NK-92 treated with Interleukin-12 subunit alpha and Interleukin-12 subunit beta, amount 100 ng/mL, for 24 hours (cell line): ENCODE results near the gene FBN3.
"Not testable (repeated sequence)": the region's sequence is repeated elsewhere in the genome, so short reads cannot be mapped to it uniquely, and the experiment has no call there.

ENCODE experiments used
- DNase-seq: peaks from one replicate; lab custom pipeline; 2025; lab: John Stamatoyannopoulos, UW

The FBN3 gene

GRCh38 chr19:8056533-8056932 lies 92.9 kb downstream of the FBN3 start:
- DNase-seq = no peak

GRCh38 chr19:8054169-8054568 lies 95.2 kb downstream of the FBN3 start:
- DNase-seq = no peak

GRCh38 chr19:8052464-8052859 lies 96.9 kb downstream of the FBN3 start, which contains the start of gene CCL25:
Gene CCL25 (plus strand): TSS chr19:8052760. CDS start chr19:8053050, 290 bp downstream.
- DNase-seq = no peak

GRCh38 chr19:8050274-8051096 lies 98.9 kb downstream of the FBN3 start:
- DNase-seq = no peak

GRCh38 chr19:8046569-8047165 lies 102.7 kb downstream of the FBN3 start:
- DNase-seq = no peak

- DNase-seq = no peak
Observed at GRCh38 chr19:8045872-8046568, 103.4 kb downstream of the FBN3 start.

- no peak for DNase-seq
Observed at GRCh38 chr19:8044018-8044417, 105.4 kb downstream of the FBN3 start.

- no peak for DNase-seq
Observed at GRCh38 chr19:8042900-8043299, 106.5 kb downstream of the FBN3 start.

- no peak for DNase-seq
Observed at GRCh38 chr19:8041531-8041931, 107.9 kb downstream of the FBN3 start.

- no peak for DNase-seq
Observed at GRCh38 chr19:8039231-8039630, 110.2 kb downstream of the FBN3 start.

- no peak for DNase-seq
Observed at GRCh38 chr19:8038815-8039214, 110.6 kb downstream of the FBN3 start.

GRCh38 chr19:8036434-8037099 lies 112.8 kb downstream of the FBN3 start:
- no peak for DNase-seq

- no peak for DNase-seq
Observed at GRCh38 chr19:8034178-8034525, 115.2 kb downstream of the FBN3 start.

- not testable (repeated sequence) for DNase-seq
Observed at GRCh38 chr19:8033287-8034177, 115.9 kb downstream of the FBN3 start.

- no peak for DNase-seq
Observed at GRCh38 chr19:8030960-8031359, 118.4 kb downstream of the FBN3 start.

GRCh38 chr19:8028951-8029491 lies 120.4 kb downstream of the FBN3 start:
- no peak for DNase-seq

- no peak for DNase-seq
Observed at GRCh38 chr19:8025316-8025715, 124.1 kb downstream of the FBN3 start.

- not testable (repeated sequence) for DNase-seq
Observed at GRCh38 chr19:8024256-8024655, 125.1 kb downstream of the FBN3 start.

- DNase-seq = no peak
Observed at GRCh38 chr19:8023371-8023770, 126.0 kb downstream of the FBN3 start.

GRCh38 chr19:8022275-8022674 lies 127.1 kb downstream of the FBN3 start:
- DNase-seq = no peak

- no peak for DNase-seq
Observed at GRCh38 chr19:8021374-8021773, 128.0 kb downstream of the FBN3 start.
